Tibial artery (tissue), 4 donors: ENCODE data around the gene SPC24.
A peak's percentile ranks its signal among the peaks of the same experiment; 100 is the strongest.

Source experiments
- DNase-seq, 2 donors: peaks; one replicate each; pipeline ENCODE4 v3.0.0-alpha.2; 2019
- H3K27ac ChIP-seq, 2 donors: fragments of 200-600 bp; sonication (generic) in 1 of 2; 1 replicate in 1 of 2; 2 replicates in 1 of 2; pipeline ENCODE4 v1.5.1; 2018 to 2019; ENCODE audit warnings: mild to moderate bottlenecking in 1 of 2
- H3K27me3 ChIP-seq, 2 donors: fragments of 200-600 bp; sonication (generic) in 1 of 2; one replicate each; pipeline versions ENCODE4 v1.5.1 to v1.6.0; 2016 to 2019
- H3K36me3 ChIP-seq, 3 donors: fragments of 200-600 bp; sonication (generic) in 2 of 3; one replicate each; pipeline ENCODE4 v1.5.1; 2016 to 2019; ENCODE audit warnings: mild to moderate bottlenecking in 2 of 3
- H3K4me1 ChIP-seq, 4 donors: fragments of 200-600 bp; sonication (generic) in 2 of 4; 1 replicate in 3 of 4; 2 replicates in 1 of 4; pipeline ENCODE4 v1.5.1; 2016 to 2019
- H3K4me3 ChIP-seq, 2 donors: fragments of 200-600 bp; sonication (generic) in 1 of 2; 1 replicate in 1 of 2; 2 replicates in 1 of 2; pipeline ENCODE4 v1.5.1; 2018 to 2019; ENCODE audit warnings: mild to moderate bottlenecking in 2 of 2
- H3K9me3 ChIP-seq, 3 donors: fragments of 200-600 bp; sonication (generic) in 1 of 3; one replicate each; pipeline ENCODE4 v1.5.1; 2016 to 2019
- CTCF ChIP-seq, 2 experiments: fragments of 200-600 bp in 1 of 2; fragments of 450-650 bp in 1 of 2; IDR thresholded peaks; one replicate each; pipeline ENCODE4 v1.5.1; 2017 to 2019; ENCODE audit warnings: antibody characterized with exemption in 2 of 2, mild to moderate bottlenecking in 1 of 2, moderate library complexity in 1 of 2
- intact Hi-C: fragments of 100-400 bp; cut with DNase I; formaldehyde crosslinking; loops from one replicate; pipeline ENCODE4 v1.15.0; 2023; ENCODE audit warnings: low total_unique reads

SPC24 gene

GRCh38 chr19:11194656-11195558, 39.3 kb upstream of the SPC24 start:
- no peaks in the 10 kb centered on the region for H3K27me3 ChIP-seq

GRCh38 chr19:11194173-11194572, 38.6 kb upstream of the SPC24 start:
- DNase-seq: no peak
- Histone ChIP-seq H3K36me3 (peaks cover 39 to 54% (median 42%) of the 10 kb centered on the region in 3 donors), H3K27ac (peak overlapping the region; percentile 94 to 98), H3K27me3 (no peaks in the 10 kb centered on the region), H3K9me3 (no peaks in the 10 kb centered on the region), H3K4me1 (peaks cover 0 to 86% (median 75%) of the 10 kb centered on the region in 4 donors), H3K4me3 (peak overlapping the region; percentile 93 to 98)
- TF ChIP-seq CTCF (IDR thresholded peaks at IDR 0.05): no peak
- intact Hi-C loops: no loop called here

More at GRCh38 chr19:11194656-11195558, 39.3 kb upstream of the SPC24 start:
- peaks cover 0 to 86% (median 74%) of the 10 kb centered on the region in 4 donors for H3K4me1 ChIP-seq
- H3K36me3 ChIP-seq: peaks cover 39 to 53% (median 42%) of the 10 kb centered on the region in 3 donors
- H3K9me3 ChIP-seq: no peaks in the 10 kb centered on the region
- no peak for TF ChIP-seq CTCF (IDR thresholded peaks at IDR 0.05)
- peak overlapping the region; percentile 93 to 98 for H3K4me3 ChIP-seq
- intact Hi-C loops: no loop called here
- no peak for DNase-seq
- H3K27ac ChIP-seq: peak overlapping the region; percentile 94 to 98

GRCh38 chr19:11192957-11193939, 37.7 kb upstream of the SPC24 start:
- peak overlapping the region; percentile 93 to 98 for H3K4me3 ChIP-seq
- H3K9me3 ChIP-seq: no peaks in the 10 kb centered on the region
- DNase-seq: no peak
- peaks cover 39 to 62% (median 45%) of the 10 kb centered on the region in 3 donors for H3K36me3 ChIP-seq
- TF ChIP-seq CTCF (IDR thresholded peaks at IDR 0.05): no peak
- H3K4me1 ChIP-seq: peaks cover 0 to 86% (median 75%) of the 10 kb centered on the region in 4 donors
- peak overlapping the region; percentile 94 to 98 for H3K27ac ChIP-seq
- no peaks in the 10 kb centered on the region for H3K27me3 ChIP-seq
- intact Hi-C loops: no loop called here

- no peak for TF ChIP-seq CTCF (IDR thresholded peaks at IDR 0.05)
- intact Hi-C loops: no loop called here
- Histone ChIP-seq H3K4me3 (peak overlapping the region; percentile 2 to 28), H3K27me3 (no peaks in the 10 kb centered on the region), H3K9me3 (no peaks in the 10 kb centered on the region), H3K4me1 (peaks cover 0 to 94% (median 79%) of the 10 kb centered on the region in 4 donors), H3K36me3 (peaks cover 45 to 72% (median 48%) of the 10 kb centered on the region in 3 donors), H3K27ac (peak overlapping the region; percentile 94 to 98)
- no peak for DNase-seq
Observed at GRCh38 chr19:11191934-11192333, 36.4 kb upstream of the SPC24 start.

GRCh38 chr19:11191273-11191755, 35.7 kb upstream of the SPC24 start:
- Histone ChIP-seq H3K4me1 (peaks cover 0 to 100% (median 85%) of the 10 kb centered on the region in 4 donors), H3K4me3 (peak overlapping the region; percentile 2 to 28), H3K9me3 (no peaks in the 10 kb centered on the region), H3K36me3 (peaks cover 49 to 78% (median 50%) of the 10 kb centered on the region in 3 donors), H3K27ac (peak overlapping the region; percentile 94 to 98), H3K27me3 (no peaks in the 10 kb centered on the region)
- DNase-seq: peak; percentile 81 to 89
- intact Hi-C loops: no loop called here
- no peak for TF ChIP-seq CTCF (IDR thresholded peaks at IDR 0.05)
